NCI-H187 treated with DMSO at 0.1 percent for 48 hours (cell line): ENCODE data around the gene SLC22A3.
"Not testable (repeated sequence)": the region's sequence is repeated elsewhere in the genome, so short reads cannot be mapped to it uniquely, and the experiment has no call there.

ENCODE experiments used
- DNase-seq: peaks from one replicate; lab custom pipeline; 2025; lab: John Stamatoyannopoulos, UW

Gene SLC22A3, protein sequence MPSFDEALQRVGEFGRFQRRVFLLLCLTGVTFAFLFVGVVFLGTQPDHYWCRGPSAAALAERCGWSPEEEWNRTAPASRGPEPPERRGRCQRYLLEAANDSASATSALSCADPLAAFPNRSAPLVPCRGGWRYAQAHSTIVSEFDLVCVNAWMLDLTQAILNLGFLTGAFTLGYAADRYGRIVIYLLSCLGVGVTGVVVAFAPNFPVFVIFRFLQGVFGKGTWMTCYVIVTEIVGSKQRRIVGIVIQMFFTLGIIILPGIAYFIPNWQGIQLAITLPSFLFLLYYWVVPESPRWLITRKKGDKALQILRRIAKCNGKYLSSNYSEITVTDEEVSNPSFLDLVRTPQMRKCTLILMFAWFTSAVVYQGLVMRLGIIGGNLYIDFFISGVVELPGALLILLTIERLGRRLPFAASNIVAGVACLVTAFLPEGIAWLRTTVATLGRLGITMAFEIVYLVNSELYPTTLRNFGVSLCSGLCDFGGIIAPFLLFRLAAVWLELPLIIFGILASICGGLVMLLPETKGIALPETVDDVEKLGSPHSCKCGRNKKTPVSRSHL

DNA sequence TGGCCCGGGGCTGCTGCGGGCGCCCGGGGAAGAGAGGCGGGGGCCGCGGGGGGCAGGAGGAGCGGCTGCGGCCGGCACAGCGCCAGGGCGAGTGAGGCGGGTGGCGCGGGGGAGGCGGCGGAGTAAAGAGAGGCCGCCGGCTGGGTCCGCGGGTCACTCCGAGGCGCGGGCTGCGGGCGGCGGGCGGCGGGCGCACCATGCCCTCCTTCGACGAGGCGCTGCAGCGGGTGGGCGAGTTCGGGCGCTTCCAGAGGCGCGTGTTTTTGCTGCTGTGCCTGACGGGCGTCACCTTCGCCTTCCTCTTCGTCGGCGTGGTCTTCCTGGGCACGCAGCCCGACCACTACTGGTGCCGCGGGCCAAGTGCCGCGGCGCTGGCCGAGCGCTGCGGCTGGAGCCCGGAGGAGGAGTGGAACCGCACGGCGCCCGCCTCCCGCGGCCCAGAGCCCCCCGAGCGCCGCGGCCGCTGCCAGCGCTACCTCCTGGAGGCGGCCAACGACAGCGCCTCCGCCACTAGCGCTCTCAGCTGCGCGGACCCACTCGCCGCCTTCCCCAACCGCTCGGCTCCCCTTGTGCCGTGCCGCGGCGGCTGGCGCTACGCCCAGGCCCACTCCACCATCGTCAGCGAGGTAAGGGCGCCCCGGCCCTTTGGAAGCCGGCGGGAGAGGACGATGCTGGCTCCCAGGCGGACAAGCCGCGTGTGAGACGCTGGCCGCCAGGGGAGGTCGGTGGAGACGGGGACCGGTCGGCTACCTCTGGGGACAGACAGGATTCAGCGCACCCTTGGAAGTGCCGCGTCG is at the start of gene SLC22A3:
SLC22A3 (plus strand) TSS at position 156 of the 797 bp plus-strand sequence; CDS start at position 198, 42 bp downstream.
- DNase-seq, result no peak

DNA sequence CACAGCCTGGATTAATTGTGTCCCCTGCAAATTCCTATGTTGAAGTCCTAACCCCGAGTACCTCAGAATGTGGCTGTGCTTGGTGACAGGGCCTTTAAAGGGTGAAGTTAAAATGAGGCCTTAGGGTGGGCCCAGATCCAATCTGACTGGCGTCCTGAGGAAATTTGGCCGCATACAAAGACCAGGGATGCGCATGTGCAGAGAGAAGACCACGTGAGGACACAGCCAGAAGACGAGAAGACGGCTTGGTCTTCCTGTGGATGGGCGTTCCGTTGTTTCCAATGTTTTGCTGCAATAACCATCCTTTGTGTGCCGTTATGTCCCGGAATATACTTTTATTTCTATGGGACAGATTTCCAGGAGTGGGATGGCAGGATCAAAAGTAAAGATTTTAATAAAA is 48.6 kb upstream of the SLC22A3 start:
- DNase-seq, result no peak

DNA sequence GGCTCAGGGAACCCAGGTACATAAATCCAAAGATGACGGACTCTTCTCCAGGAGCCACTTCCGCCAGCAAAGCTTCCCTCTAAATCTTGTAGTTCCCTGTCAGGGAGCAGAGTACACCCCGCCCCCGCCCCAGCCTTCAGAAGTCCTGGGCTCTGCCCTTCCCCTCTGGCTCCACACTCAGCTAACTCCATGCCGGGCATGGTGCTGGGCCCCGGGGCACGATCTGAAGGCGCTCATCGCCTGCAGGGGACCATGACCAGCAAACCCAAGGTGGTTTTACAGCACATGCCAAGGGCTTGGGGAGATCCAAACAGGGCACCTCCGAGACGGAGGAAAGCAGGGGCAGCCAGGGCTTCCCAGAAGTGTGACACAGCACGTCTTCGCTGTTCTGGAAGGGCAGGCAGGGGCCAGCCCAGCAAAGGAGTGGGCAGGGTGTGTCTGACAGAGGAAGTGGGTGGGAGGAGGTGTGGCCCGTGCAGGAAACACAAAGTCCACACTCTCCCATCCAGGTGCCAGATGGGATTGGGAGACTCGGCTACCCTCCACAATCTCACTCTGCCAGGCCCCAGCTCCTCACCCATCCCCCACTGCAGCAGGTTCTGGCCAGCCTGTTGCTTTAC is 48.0 kb upstream of the SLC22A3 start:
- no peak for DNase-seq

DNA sequence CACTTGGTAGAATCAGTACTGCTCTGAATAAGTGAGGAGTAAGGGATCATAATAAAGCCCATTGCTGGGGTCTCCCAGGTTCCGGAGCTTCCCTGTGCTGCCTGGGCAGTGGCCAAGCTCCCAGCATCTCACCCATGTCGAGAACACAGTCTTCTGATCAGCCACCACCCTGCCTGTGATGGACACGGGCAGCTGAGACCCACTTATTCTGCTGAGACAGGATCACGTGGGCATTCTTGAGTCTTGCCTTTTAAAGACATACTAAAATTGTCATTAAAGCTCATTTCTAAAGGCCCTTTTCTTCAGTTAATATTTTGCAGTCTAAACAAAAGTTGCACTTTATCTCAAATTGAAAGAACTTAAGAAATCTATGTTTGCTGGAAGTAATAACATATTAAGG is 46.8 kb upstream of the SLC22A3 start:
- no peak for DNase-seq

DNA sequence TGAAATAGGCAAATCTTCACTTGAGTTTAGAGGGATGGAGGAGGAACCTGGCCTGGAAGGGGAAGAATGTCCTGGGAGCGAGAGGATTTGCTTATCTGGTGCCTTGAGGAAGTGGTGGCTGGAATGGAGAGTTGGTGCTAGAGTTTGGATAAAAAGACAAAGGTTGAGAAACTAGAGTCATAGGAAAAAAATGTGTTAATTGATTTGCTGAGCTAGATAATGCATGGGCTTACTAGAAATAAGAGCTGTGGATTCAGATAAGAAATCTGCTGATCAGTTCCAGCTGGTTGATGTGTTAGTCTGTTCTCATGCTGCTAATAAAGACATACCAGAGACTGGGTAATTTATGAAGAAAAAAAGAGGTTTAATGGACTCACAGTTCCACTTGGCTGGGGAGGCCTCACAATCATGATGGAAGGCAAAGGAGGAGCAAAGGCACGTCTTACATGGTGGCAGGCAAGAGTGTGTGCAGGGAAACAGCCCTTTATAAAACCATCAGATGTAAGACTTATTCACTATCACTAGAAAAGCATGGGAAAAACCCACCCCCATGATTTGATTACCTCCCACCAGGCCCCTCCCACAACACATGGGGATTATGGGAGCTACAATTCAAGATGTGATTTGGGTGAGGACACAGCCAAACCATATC is 45.6 kb upstream of the SLC22A3 start:
- not testable (repeated sequence) for DNase-seq

DNA sequence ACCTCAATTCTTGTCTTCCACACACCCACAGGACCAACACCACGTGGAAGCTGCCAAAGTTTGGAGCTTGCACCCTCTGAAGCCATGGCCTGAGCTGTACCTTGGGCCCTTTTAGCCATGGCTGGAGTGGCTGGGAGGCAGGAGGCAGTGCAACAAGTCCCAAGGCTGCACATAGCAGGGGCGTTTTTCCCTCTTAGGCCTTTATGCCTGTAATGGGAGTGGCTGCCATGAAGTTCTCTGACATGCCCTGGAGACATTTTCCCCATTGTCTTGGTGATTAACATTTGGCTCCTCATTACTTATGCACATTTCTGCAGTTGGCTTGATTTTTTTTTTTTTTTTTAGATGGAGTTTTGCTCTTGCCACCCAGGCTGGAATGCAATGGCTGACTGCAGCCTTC is 44.4 kb upstream of the SLC22A3 start:
- no peak for DNase-seq

DNA sequence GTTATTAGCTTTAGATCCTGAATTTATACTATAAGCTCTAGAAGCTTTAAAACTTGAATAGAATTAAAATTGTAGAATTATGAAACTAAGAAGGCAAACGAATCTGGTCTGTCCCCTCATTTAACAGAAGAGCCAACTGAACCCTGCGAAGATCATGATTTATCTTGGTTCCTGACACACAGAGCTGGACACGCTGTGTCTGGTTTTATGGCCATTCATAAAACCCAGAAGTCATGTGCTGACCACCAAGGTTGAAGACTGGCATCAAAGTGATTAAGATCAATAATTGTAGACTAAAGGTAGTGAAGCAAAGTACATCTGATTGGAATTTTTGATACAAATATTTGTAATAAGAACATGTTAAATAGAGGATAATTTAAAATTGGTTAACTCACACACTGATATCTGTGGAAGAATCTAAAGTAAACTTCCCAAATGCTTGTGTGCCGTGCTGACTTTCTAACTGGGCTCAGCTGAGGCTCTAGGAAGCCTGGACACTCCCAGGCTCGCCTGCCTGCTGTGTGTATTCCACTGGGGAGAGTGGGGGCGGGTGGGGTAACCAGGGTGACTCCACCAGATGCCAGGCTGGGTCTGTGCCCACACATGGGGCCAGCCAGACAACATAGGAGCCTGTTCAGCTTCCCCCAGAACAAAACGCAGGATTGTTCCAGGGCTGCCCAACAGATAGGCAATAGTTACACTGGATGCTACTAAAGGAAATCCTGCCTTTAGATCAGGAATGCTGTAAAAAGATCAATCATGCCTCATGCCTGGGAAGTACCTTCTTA is 42.1 kb upstream of the SLC22A3 start:
- DNase-seq, result no peak

- DNase-seq, result no peak
Observed at GRCh38 chr6:160309718-160310117, 38.5 kb upstream of the SLC22A3 start.

DNA sequence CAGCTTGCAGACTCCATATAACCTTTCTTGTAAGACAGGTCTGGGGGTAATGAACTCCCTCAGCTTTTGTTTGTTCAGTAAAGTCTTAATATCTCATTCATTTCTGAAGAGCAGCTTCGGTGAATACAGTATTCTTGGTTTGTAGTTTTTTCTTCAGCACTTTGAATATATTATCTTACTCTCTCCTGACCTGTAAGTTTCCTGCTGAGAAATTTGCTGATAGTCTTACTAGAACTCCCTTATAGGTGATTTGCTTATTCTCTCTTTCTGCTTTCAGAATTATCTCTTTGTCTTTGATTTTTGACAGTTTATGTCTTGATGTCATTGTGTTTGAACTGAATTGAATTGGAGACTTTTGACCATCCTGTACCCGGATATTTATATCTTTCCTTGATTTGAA is 35.3 kb upstream of the SLC22A3 start:
- DNase-seq, result no peak

DNA sequence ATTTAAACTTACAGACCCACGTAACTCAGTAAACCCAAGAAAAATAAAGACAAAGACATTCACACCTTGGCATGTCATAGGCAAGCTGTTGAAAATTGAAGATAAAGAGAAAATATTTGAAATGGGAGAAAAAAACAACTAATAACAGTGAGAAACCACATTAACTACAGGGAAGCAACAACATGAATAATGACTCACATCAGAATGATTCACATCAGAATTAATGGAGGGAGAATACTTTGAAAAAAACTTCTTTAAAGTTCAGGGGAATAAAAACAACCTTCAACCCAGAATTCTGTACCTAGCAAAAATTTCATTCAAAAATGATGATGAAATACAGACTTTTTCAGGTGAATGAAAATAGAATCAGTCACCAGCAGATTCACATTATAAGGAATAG is 32.9 kb upstream of the SLC22A3 start:
- DNase-seq, result no peak

- DNase-seq, result no peak
Observed at GRCh38 chr6:160316261-160316660, 31.9 kb upstream of the SLC22A3 start.

- DNase-seq, result no peak
Observed at GRCh38 chr6:160319246-160319645, 28.9 kb upstream of the SLC22A3 start.

- no peak for DNase-seq
Observed at GRCh38 chr6:160321729-160322505, 26.3 kb upstream of the SLC22A3 start.

- DNase-seq, result no peak
Observed at GRCh38 chr6:160327981-160328380, 20.2 kb upstream of the SLC22A3 start.

GRCh38 chr6:160328447-160328846 is 19.7 kb upstream of the SLC22A3 start:
- no peak for DNase-seq

- DNase-seq, result no peak
Observed at GRCh38 chr6:160329188-160329587, 19.0 kb upstream of the SLC22A3 start.

DNA sequence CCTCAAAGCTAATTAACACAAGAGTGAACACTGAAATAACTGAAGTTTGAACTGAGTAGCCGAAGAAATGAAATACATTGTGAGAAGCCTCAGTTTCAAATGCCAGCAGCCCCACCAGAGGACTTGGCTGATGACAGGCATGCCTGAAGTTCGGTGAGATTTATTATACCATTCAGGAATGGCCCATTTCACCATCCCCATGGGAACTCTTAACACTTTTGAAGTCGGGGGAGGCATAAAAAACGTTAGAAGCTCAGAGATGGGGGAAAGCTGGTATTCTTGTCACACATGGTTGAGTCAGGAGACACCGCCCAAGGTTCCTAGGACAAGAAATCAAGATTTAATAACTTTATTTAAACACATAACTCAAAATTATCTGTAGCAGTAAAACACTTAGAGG is 17.6 kb upstream of the SLC22A3 start:
- no peak for DNase-seq

- no peak for DNase-seq
Observed at GRCh38 chr6:160331204-160331603, 17.0 kb upstream of the SLC22A3 start.

DNA sequence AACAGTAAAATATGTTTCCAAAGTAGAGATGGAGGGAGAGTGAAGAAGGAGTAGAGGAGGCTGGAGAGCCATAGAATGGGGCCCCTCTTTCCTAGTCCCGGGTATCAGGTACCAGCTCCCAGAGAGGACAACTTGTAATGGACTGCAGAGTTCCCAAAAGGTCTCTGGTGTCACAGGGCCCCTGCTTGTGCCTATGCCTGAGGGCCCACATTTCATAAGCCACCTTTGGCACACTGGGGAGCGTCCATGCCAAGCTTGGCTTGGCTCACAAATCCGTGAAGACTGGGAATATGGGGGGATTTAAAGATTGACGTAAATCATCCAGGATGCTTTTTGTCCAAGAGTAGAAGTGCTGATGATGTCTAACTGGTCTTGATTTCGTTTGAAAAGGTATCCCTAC is 16.4 kb upstream of the SLC22A3 start:
- DNase-seq, result no peak

DNA sequence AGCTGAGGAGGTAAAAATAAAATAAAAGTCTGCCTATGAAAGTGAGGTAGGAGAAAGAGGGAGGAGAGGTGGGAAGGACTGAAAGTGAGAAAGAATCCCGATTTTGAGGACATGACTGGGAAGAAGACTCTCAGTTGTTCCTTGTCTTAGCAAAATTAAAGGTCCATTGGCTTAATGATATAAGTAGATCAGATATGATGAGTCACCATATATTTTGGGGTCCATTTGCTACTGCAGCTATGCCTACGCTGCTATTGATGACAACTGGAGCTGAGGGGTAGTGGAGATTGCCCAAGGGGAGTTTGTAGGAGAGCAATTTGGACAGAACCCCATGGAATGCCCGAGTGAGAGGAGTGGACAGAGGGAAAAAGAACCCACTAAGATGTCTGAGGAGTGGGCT is 15.1 kb upstream of the SLC22A3 start:
- no peak for DNase-seq
